Forelimb muscle (tissue), 1 donor: ENCODE data around the gene LCOR. TPM values are rescaled to one million over a fixed set of nuclear protein-coding genes. Genes with fewer than 3 reads are reported as not detected.

Experiments
- DNase-seq: peaks from one replicate; pipeline ENCODE4 v3.0.0-alpha.2; 2013; ENCODE audit warnings: low read depth
- polyA plus RNA-seq: library from polyadenylated mRNA; unstranded; fragments of 120-200 nt; gene quantifications from one replicate; pipeline ENCODE4 v1.2.1, GENCODE V29; 2013; ENCODE audit not compliant: insufficient read length

The LCOR gene
- polyA plus RNA-seq, 1 donor: 16.8 TPM

- DNase-seq: no peak
Observed at GRCh38 chr10:96986200-96986856, 154.2 kb downstream of the LCOR start.

GRCh38 chr10:96987141-96987841 is 155.2 kb downstream of the LCOR start:
- DNase-seq: no peak

GRCh38 chr10:96987842-96988175 is 155.7 kb downstream of the LCOR start:
- no peak for DNase-seq

- no peak for DNase-seq
Observed at GRCh38 chr10:96988426-96988825, 156.3 kb downstream of the LCOR start.

- no peak for DNase-seq
Observed at GRCh38 chr10:96991313-96991841, 159.3 kb downstream of the LCOR start.

GRCh38 chr10:96992721-96993120 is 160.6 kb downstream of the LCOR start:
- no peak for DNase-seq

GRCh38 chr10:96995851-96996250 is 163.8 kb downstream of the LCOR start:
- no peak for DNase-seq

- no peak for DNase-seq
Observed at GRCh38 chr10:96996275-96996965, 164.3 kb downstream of the LCOR start.

- no peak for DNase-seq
Observed at GRCh38 chr10:96998329-96998888, 166.3 kb downstream of the LCOR start.

GRCh38 chr10:96999337-96999736 is 167.2 kb downstream of the LCOR start:
- DNase-seq: no peak

- no peak for DNase-seq
Observed at GRCh38 chr10:96999987-97000386, 167.9 kb downstream of the LCOR start.

- no peak for DNase-seq
Observed at GRCh38 chr10:97000487-97001182, 168.5 kb downstream of the LCOR start.

GRCh38 chr10:97001183-97001991 is 169.3 kb downstream of the LCOR start:
- no peak for DNase-seq

GRCh38 chr10:97002670-97003069 is 170.6 kb downstream of the LCOR start:
- DNase-seq: no peak

- DNase-seq: no peak
Observed at GRCh38 chr10:97003151-97003803, 171.2 kb downstream of the LCOR start.

GRCh38 chr10:97003804-97004201 is 171.7 kb downstream of the LCOR start:
- DNase-seq: no peak

- DNase-seq: no peak
Observed at GRCh38 chr10:97004591-97004990, 172.5 kb downstream of the LCOR start.

GRCh38 chr10:97005349-97005748 is 173.3 kb downstream of the LCOR start:
- no peak for DNase-seq

GRCh38 chr10:97006364-97006763 is 174.3 kb downstream of the LCOR start:
- no peak for DNase-seq

GRCh38 chr10:97007417-97007816 is 175.3 kb downstream of the LCOR start:
- DNase-seq: no peak
